ENCODE data around the gene PHIP. TPM values are rescaled to one million over a fixed set of nuclear protein-coding genes. Genes with fewer than 3 reads are reported as not detected.
A peak's percentile ranks its signal among the peaks of the same experiment; 100 is the strongest.

PHIP gene
- total RNA-seq (10 to 100 TPM; 26.1 to 27.0 TPM), polyA plus RNA-seq (13.4 TPM)

- H3K36me3 Mint-ChIP-seq, result peaks cover 0 to 19% (median 0%) of the 10 kb centered on the region in 3 donors
- CTCF ChIA-PET, result interaction anchor here (1.3 to 1.5 kb wide), 5 partner anchors 11 to 792 kb away, joined by 3 to 5 read pairs (median 3); no protein-coding TSS in a partner anchor
These were observed at the start of gene PHIP for GRCh38 chr6:79078075-79078969. TSS of gene PHIP (minus strand) at chr6:79078254. CDS start at chr6:79078068, 186 bp downstream.

DNA sequence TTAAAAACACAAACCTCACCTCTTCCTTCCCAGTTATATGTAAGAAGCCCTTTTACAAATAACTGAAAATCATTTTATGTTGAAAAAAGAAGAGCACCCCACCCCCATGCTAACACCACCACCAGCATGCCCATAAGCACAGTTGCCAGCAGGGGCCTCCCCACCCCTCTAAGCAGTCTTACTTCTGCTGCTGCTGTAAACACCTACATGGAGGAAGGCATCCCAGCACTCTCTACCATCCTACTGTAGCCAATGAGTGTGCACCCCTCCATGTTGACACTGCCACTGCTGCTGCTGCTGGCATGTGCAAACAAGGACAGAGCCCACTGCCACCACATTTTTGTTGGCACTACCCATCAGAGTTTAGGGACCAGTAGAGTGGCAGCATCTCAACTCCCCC lies 49.6 kb upstream of the PHIP start:
- peaks cover 2 to 6% (median 4%) of the 10 kb centered on the region in 5 donors for H3K9me3 Mint-ChIP-seq
- Histone ChIP-seq H3K36me3 (ENCODE audit: insufficient read depth, low read length) (no peaks in the 10 kb centered on the region), H3K4me3 (ENCODE audit: low read length) (no peak overlapping the region), H3K9me3 (ENCODE audit: low read length) (no peaks in the 10 kb centered on the region), H3K27ac (ENCODE audit: low read depth, low read length) (no peak overlapping the region), H3K27me3 (ENCODE audit: insufficient read depth, low read length, poor library complexity, severe bottlenecking) (no peaks in the 10 kb centered on the region), H3K4me1 (ENCODE audit: insufficient read depth, low read length) (no peaks in the 10 kb centered on the region)
- H3K4me3 Mint-ChIP-seq, result no peak overlapping the region
- H3K27me3 Mint-ChIP-seq, result peaks cover 8 to 19% of the 10 kb centered on the region in 2 donors
- H3K36me3 Mint-ChIP-seq, result no peaks in the 10 kb centered on the region
- POLR2A ChIA-PET, result no interaction called here
- peak overlapping the region in 1 of 8 donors; percentile 91 for H3K27ac Mint-ChIP-seq
- H3K4me1 Mint-ChIP-seq, result no peaks in the 10 kb centered on the region
- CTCF ChIA-PET, result no interaction called here
- no peak for DNase-seq

More at GRCh38 chr6:79078075-79078969, at the start of gene PHIP:
- Mint-ChIP-seq H3K4me1 (peaks cover 39 to 46% (median 45%) of the 10 kb centered on the region in 3 donors), H3K27me3 (peaks cover 12 to 13% of the 10 kb centered on the region in 2 donors), H3K4me3 (peak within 1 kb of the TSS; percentile 92 to 99 (median 96)), H3K27ac (peak within 1 kb of the TSS; percentile 89 to 99 (median 96)), H3K9me3 (no peaks in the 10 kb centered on the region)
- no peaks in the 10 kb centered on the region for H3K36me3 ChIP-seq (ENCODE audit: insufficient read depth, low read length)
- peak; percentile 88 to 96 (median 95) for DNase-seq
- H3K4me3 ChIP-seq (ENCODE audit: low read length), result peak within 1 kb of the TSS; percentile 91
- no peaks in the 10 kb centered on the region for H3K27me3 ChIP-seq (ENCODE audit: insufficient read depth, low read length, poor library complexity, severe bottlenecking)
- peak within 1 kb of the TSS; percentile 83 for H3K27ac ChIP-seq (ENCODE audit: low read depth, low read length)
- peaks cover 37% of the 10 kb centered on the region for H3K4me1 ChIP-seq (ENCODE audit: insufficient read depth, low read length)
- no peaks in the 10 kb centered on the region for H3K9me3 ChIP-seq (ENCODE audit: low read length)
- POLR2A ChIA-PET, result interaction anchor here (0.5 to 1.1 kb wide), 4 partner anchors 11 to 154 kb away, joined by 3 to 4 read pairs (median 3); no protein-coding TSS in a partner anchor

DNA sequence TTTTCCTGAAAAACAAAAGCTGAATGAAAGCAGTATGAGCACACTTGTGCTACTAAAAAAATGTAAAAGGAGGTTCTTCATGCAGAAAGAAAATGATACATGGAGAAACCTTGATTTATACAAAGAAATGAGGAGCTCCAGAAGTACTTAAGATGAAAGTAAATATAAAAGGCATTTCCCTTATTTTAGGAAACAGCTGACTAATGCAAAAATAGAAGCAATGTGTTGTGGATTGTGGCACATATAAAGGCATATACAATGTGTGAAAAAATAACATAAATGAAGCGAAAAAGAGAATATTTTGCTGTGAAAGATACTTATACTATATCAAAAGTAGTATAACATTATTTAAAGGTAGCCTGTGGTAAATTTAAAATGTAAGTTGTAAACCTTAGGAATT lies 41.2 kb upstream of the PHIP start:
- CTCF ChIA-PET, result no interaction called here

GRCh38 chr6:79117752-79118151 lies 39.7 kb upstream of the PHIP start:
- no peak overlapping the region for H3K27ac Mint-ChIP-seq
- no peak overlapping the region for H3K4me3 ChIP-seq (ENCODE audit: low read length)

More for the DNA sequence above, 41.2 kb upstream of the PHIP start:
- Mint-ChIP-seq H3K27ac (no peak overlapping the region), H3K27me3 (peaks cover 11 to 38% of the 10 kb centered on the region in 2 donors), H3K4me3 (no peak overlapping the region), H3K9me3 (peaks cover 0 to 6% (median 2%) of the 10 kb centered on the region in 5 donors), H3K36me3 (no peaks in the 10 kb centered on the region), H3K4me1 (no peaks in the 10 kb centered on the region)
- Histone ChIP-seq H3K4me1 (ENCODE audit: insufficient read depth, low read length) (no peaks in the 10 kb centered on the region), H3K4me3 (ENCODE audit: low read length) (no peak overlapping the region), H3K27me3 (ENCODE audit: insufficient read depth, low read length, poor library complexity, severe bottlenecking) (peaks cover 6% of the 10 kb centered on the region), H3K9me3 (ENCODE audit: low read length) (no peaks in the 10 kb centered on the region), H3K27ac (ENCODE audit: low read depth, low read length) (no peak overlapping the region), H3K36me3 (ENCODE audit: insufficient read depth, low read length) (no peaks in the 10 kb centered on the region)
- no peak for DNase-seq
- POLR2A ChIA-PET, result no interaction called here

GRCh38 chr6:79115553-79116182 lies 37.6 kb upstream of the PHIP start:
- CTCF ChIA-PET, result no interaction called here
- Mint-ChIP-seq H3K27ac (no peak overlapping the region), H3K4me1 (no peaks in the 10 kb centered on the region), H3K9me3 (peaks cover 0 to 6% (median 0%) of the 10 kb centered on the region in 5 donors), H3K36me3 (no peaks in the 10 kb centered on the region), H3K4me3 (no peak overlapping the region), H3K27me3 (peaks cover 11 to 38% of the 10 kb centered on the region in 2 donors)
- POLR2A ChIA-PET, result no interaction called here
- H3K4me3 ChIP-seq (ENCODE audit: low read length), result no peak overlapping the region
- peaks cover 6% of the 10 kb centered on the region for H3K27me3 ChIP-seq (ENCODE audit: insufficient read depth, low read length, poor library complexity, severe bottlenecking)
- H3K27ac ChIP-seq (ENCODE audit: low read depth, low read length), result no peak overlapping the region
- H3K36me3 ChIP-seq (ENCODE audit: insufficient read depth, low read length), result no peaks in the 10 kb centered on the region
- H3K4me1 ChIP-seq (ENCODE audit: insufficient read depth, low read length), result no peaks in the 10 kb centered on the region
- H3K9me3 ChIP-seq (ENCODE audit: low read length), result no peaks in the 10 kb centered on the region
- DNase-seq, result no peak

More at GRCh38 chr6:79117752-79118151, 39.7 kb upstream of the PHIP start:
- POLR2A ChIA-PET, result no interaction called here
- DNase-seq, result no peak
- H3K4me3 Mint-ChIP-seq, result no peak overlapping the region
- H3K9me3 Mint-ChIP-seq, result peaks cover 0 to 6% (median 0%) of the 10 kb centered on the region in 5 donors
- Histone ChIP-seq H3K27ac (ENCODE audit: low read depth, low read length) (no peak overlapping the region), H3K36me3 (ENCODE audit: insufficient read depth, low read length) (no peaks in the 10 kb centered on the region), H3K9me3 (ENCODE audit: low read length) (no peaks in the 10 kb centered on the region), H3K27me3 (ENCODE audit: insufficient read depth, low read length, poor library complexity, severe bottlenecking) (peaks cover 6% of the 10 kb centered on the region), H3K4me1 (ENCODE audit: insufficient read depth, low read length) (no peaks in the 10 kb centered on the region)
- no peaks in the 10 kb centered on the region for H3K4me1 Mint-ChIP-seq
- H3K36me3 Mint-ChIP-seq, result no peaks in the 10 kb centered on the region
- CTCF ChIA-PET, result no interaction called here
- H3K27me3 Mint-ChIP-seq, result peaks cover 11 to 38% of the 10 kb centered on the region in 2 donors

DNA sequence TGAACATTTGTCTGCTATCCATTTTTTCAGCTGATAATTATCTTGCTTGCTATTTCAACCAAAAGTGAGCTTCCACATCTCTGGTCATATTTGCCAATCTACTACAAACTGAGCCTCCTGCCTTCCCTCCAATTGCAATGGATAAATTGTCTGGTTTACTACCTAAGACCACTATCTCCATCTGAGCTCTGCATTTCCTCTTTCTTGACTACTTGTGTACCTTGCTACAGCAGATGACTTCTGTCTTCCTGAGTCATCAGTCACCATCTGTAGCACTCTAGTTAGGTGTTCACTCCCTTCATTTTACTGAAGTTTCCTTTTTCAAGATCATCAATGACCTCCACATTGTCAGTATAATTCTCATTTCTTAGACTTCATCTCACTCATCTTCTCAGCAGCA lies 33.5 kb upstream of the PHIP start:
- Mint-ChIP-seq H3K9me3 (no peaks in the 10 kb centered on the region), H3K4me3 (no peak overlapping the region), H3K36me3 (no peaks in the 10 kb centered on the region), H3K4me1 (no peaks in the 10 kb centered on the region), H3K27ac (no peak overlapping the region), H3K27me3 (peaks cover 0 to 27% of the 10 kb centered on the region in 2 donors)
- H3K27me3 ChIP-seq (ENCODE audit: insufficient read depth, low read length, poor library complexity, severe bottlenecking), result peaks cover 12% of the 10 kb centered on the region
- no peaks in the 10 kb centered on the region for H3K36me3 ChIP-seq (ENCODE audit: insufficient read depth, low read length)
- no peaks in the 10 kb centered on the region for H3K9me3 ChIP-seq (ENCODE audit: low read length)
- H3K4me3 ChIP-seq (ENCODE audit: low read length), result no peak overlapping the region
- CTCF ChIA-PET, result no interaction called here
- H3K27ac ChIP-seq (ENCODE audit: low read depth, low read length), result no peak overlapping the region
- no peaks in the 10 kb centered on the region for H3K4me1 ChIP-seq (ENCODE audit: insufficient read depth, low read length)
- POLR2A ChIA-PET, result no interaction called here
- no peak for DNase-seq

DNA sequence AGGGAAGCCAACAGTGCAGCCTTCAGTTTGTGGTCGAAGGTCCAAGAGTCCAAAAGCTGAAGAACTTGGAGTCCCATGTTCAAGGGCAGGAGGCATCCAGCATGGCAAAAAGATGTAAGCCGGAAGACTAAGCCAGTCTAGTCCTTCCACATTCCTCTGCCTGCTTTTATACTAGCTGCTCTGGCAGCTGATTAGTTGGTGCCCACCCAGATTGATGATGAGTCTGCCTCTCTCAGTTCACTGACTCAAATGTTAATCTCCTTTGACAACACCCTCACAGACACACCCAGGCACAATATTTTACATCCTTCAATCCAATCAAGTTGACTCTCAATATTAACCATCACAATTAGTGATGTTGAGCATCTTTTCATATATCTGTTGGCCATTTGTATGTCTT lies 23.1 kb upstream of the PHIP start:
- DNase-seq, result no peak
- POLR2A ChIA-PET, result no interaction called here

DNA sequence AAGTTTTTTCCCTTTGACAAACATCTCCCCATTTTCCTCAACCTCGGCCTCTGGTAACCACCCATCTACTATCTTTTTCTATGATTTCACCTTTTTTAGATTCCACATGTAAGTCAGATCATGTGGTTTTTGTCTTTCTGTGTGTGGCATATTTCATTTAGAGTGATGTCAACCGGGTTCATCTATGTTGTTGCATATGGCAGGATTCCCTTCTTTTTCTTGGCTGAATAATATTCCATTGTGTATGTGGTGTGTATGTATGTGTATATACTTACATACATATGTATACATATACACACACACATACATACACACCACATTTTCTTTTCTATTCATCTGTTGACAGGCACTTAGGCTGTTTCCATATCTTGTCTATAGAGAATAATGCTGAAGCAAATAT lies 22.2 kb upstream of the PHIP start:
- Mint-ChIP-seq H3K27ac (no peak overlapping the region), H3K4me3 (no peak overlapping the region), H3K27me3 (peaks cover 19 to 53% of the 10 kb centered on the region in 2 donors), H3K36me3 (peaks cover 0 to 4% (median 0%) of the 10 kb centered on the region in 3 donors), H3K9me3 (peaks cover 0 to 8% (median 0%) of the 10 kb centered on the region in 5 donors), H3K4me1 (no peaks in the 10 kb centered on the region)
- Histone ChIP-seq H3K4me3 (ENCODE audit: low read length) (no peak overlapping the region), H3K9me3 (ENCODE audit: low read length) (no peaks in the 10 kb centered on the region), H3K36me3 (ENCODE audit: insufficient read depth, low read length) (no peaks in the 10 kb centered on the region), H3K27ac (ENCODE audit: low read depth, low read length) (no peak overlapping the region), H3K27me3 (ENCODE audit: insufficient read depth, low read length, poor library complexity, severe bottlenecking) (no peaks in the 10 kb centered on the region), H3K4me1 (ENCODE audit: insufficient read depth, low read length) (no peaks in the 10 kb centered on the region)
- no peak for DNase-seq
- POLR2A ChIA-PET, result no interaction called here
- CTCF ChIA-PET, result no interaction called here

More for the DNA sequence above, 23.1 kb upstream of the PHIP start:
- H3K9me3 Mint-ChIP-seq, result peaks cover 0 to 8% (median 0%) of the 10 kb centered on the region in 5 donors
- Histone ChIP-seq H3K4me1 (ENCODE audit: insufficient read depth, low read length) (no peaks in the 10 kb centered on the region), H3K36me3 (ENCODE audit: insufficient read depth, low read length) (no peaks in the 10 kb centered on the region), H3K27ac (ENCODE audit: low read depth, low read length) (no peak overlapping the region), H3K9me3 (ENCODE audit: low read length) (no peaks in the 10 kb centered on the region), H3K4me3 (ENCODE audit: low read length) (no peak overlapping the region), H3K27me3 (ENCODE audit: insufficient read depth, low read length, poor library complexity, severe bottlenecking) (no peaks in the 10 kb centered on the region)
- peaks cover 0 to 4% (median 0%) of the 10 kb centered on the region in 3 donors for H3K36me3 Mint-ChIP-seq
- H3K4me1 Mint-ChIP-seq, result no peaks in the 10 kb centered on the region
- CTCF ChIA-PET, result no interaction called here
- H3K27ac Mint-ChIP-seq, result no peak overlapping the region
- H3K27me3 Mint-ChIP-seq, result peaks cover 19 to 57% of the 10 kb centered on the region in 2 donors
- H3K4me3 Mint-ChIP-seq, result no peak overlapping the region

Measured in CD8-positive, alpha-beta memory T cell (primary cell).